ENCODE data around the gene SIGLEC7.

- no peak for TF ChIP-seq ISL1 (CRISPR knock-in tag; IDR thresholded peaks at IDR 0.05)
- no peak for TF ChIP-seq ARNTL (CRISPR knock-in tag; IDR thresholded peaks at IDR 0.05; ENCODE audit: borderline replicate concordance, low read depth)
- no peak for TF ChIP-seq RARB (CRISPR knock-in tag; IDR thresholded peaks at IDR 0.05)
- TF ChIP-seq PPARA (CRISPR knock-in tag; IDR thresholded peaks at IDR 0.05; ENCODE audit: borderline replicate concordance) = no peak
- no peak for TF ChIP-seq SNAI2 (CRISPR knock-in tag; IDR thresholded peaks at IDR 0.05)
- no peak for TF ChIP-seq TOX (CRISPR knock-in tag; IDR thresholded peaks at IDR 0.05; ENCODE audit: borderline replicate concordance)
- no peak for TF ChIP-seq PATZ1 (CRISPR knock-in tag; IDR thresholded peaks at IDR 0.05; ENCODE audit: borderline replicate concordance)
- TF ChIP-seq BACH2 (CRISPR knock-in tag; IDR thresholded peaks at IDR 0.05; ENCODE audit: borderline replicate concordance) = no peak
- TF ChIP-seq CREB5 (CRISPR knock-in tag; IDR thresholded peaks at IDR 0.05; ENCODE audit: low read depth) = no peak
- TF ChIP-seq OSR1 (CRISPR knock-in tag; IDR thresholded peaks at IDR 0.05) = no peak
These were observed 1.4 kb downstream of the SIGLEC7 start for GRCh38 chr19:51143486-51143885.

Measured in SK-N-SH treated with all-trans-retinoic acid at 6 μM for 48 hours (cell line).